OCI-LY7 (cell line): ENCODE measurements around the gene MYOT. TPM values are rescaled to one million over a fixed set of nuclear protein-coding genes. Genes with fewer than 3 reads are reported as not detected.

Experiments used
- BruUV-seq: library from RNA; stranded (reverse); fragments of 400-500 nt; replicated peaks from 2 replicates; lab custom pipeline; 2021; lab: Mats Ljungman, UMichigan
- CTCF ChIA-PET: fragments of 300-600 bp; sonication (Branson Sonifier 250); formaldehyde crosslinking; loops from one replicate; lab custom pipeline; 2022; ENCODE audit warnings: antibody characterized with exemption; ENCODE audit not compliant: unreplicated experiment; lab: Charles Lee
- POLR2A ChIA-PET: fragments of 300-600 bp; sonication (Branson Sonifier 250); formaldehyde crosslinking; loops from one replicate; lab custom pipeline; 2022; ENCODE audit warnings: antibody characterized with exemption; lab: Charles Lee
- DNase-seq: peaks from one replicate; pipeline ENCODE4 v3.0.0-alpha.2; 2015; ENCODE audit warnings: low spot score
- H2AFZ ChIP-seq: fragments of 200-600 bp; sonication (generic), shearing (Covaris generic); 2 replicates; pipeline ENCODE4 v1.6.1; 2014; ENCODE audit warnings: mild to moderate bottlenecking, antibody characterized with exemption, low read length, moderate library complexity
- H3K27ac ChIP-seq: fragments of 200-600 bp; sonication (generic); 2 replicates; pipeline ENCODE4 v1.5.1; 2014; ENCODE audit warnings: mixed run types, low read depth, mild to moderate bottlenecking, moderate library complexity, low read length, inconsistent platforms; ENCODE audit not compliant: poor library complexity, severe bottlenecking
- H3K36me3 ChIP-seq: fragments of 200-600 bp; sonication (generic); 2 replicates; pipeline ENCODE4 v1.6.1; 2014; ENCODE audit warnings: mild to moderate bottlenecking, antibody characterized with exemption, low read length, moderate library complexity, mixed read lengths; ENCODE audit not compliant: insufficient read depth
- H3K4me1 ChIP-seq: fragments of 200-600 bp; sonication (generic); 2 replicates; pipeline ENCODE4 v1.5.1; 2014; ENCODE audit warnings: mild to moderate bottlenecking, low read length; ENCODE audit not compliant: insufficient read depth, poor library complexity, severe bottlenecking
- H3K4me2 ChIP-seq: fragments of 200-600 bp; sonication (generic); 2 replicates; pipeline ENCODE4 v1.6.1; 2014; ENCODE audit warnings: mild to moderate bottlenecking, low read length
- H3K4me3 ChIP-seq: fragments of 200-600 bp; sonication (generic); 2 replicates; pipeline ENCODE4 v1.5.1; 2014; ENCODE audit warnings: mild to moderate bottlenecking, low read depth, low read length; ENCODE audit not compliant: poor library complexity, severe bottlenecking
- H3K79me2 ChIP-seq: fragments of 200-600 bp; sonication (generic); 2 replicates; pipeline ENCODE4 v1.6.1; 2016; ENCODE audit warnings: low read depth, mild to moderate bottlenecking, low read length, moderate library complexity, mixed read lengths; ENCODE audit not compliant: insufficient read depth
- H3K9me2 ChIP-seq: fragments of 200-600 bp; sonication (generic); 2 replicates; pipeline ENCODE4 v1.6.1; 2016; ENCODE audit warnings: mild to moderate bottlenecking, low read length, mixed read lengths; ENCODE audit not compliant: insufficient read depth
- H3K9me3 ChIP-seq: fragments of 200-600 bp; sonication (generic); 2 replicates; pipeline ENCODE4 v1.6.1; 2014; ENCODE audit warnings: mild to moderate bottlenecking, mixed run types, low read length, mixed read lengths
- H4K20me1 ChIP-seq: fragments of 200-600 bp; sonication (generic); 2 replicates; pipeline ENCODE4 v1.6.1; 2014; ENCODE audit warnings: mild to moderate bottlenecking, antibody characterized with exemption, low read length, moderate library complexity, mixed read lengths; ENCODE audit not compliant: insufficient read depth
- CTCF ChIP-seq: fragments of 200-600 bp; sonication (generic); conservative IDR thresholded peaks from 2 replicates; pipeline ENCODE4 v1.5.1; 2014; ENCODE audit warnings: mild to moderate bottlenecking, antibody characterized with exemption, low read length, moderate library complexity, mixed read lengths
- EZH2phosphoT487 ChIP-seq: fragments of 200-600 bp; sonication (generic); IDR thresholded peaks from 2 replicates; pipeline ENCODE4 v1.6.1; 2018; ENCODE audit warnings: low read depth, borderline replicate concordance, mild to moderate bottlenecking, mixed run types, antibody characterized with exemption, low read length, moderate library complexity, mixed read lengths
- intact Hi-C: fragments of 100-400 bp; cut with micrococcal nuclease; formaldehyde crosslinking; loops from one replicate; pipeline ENCODE4 v1.10.0; 2022; ENCODE audit not compliant: unreplicated experiment
- total RNA-seq, 2 experiments: library from RNA; depleted of rRNA in 1 of 2; stranded (reverse); fragments of >200 nt in 1 of 2; shearing (Covaris generic) in 1 of 2; gene quantifications; 2 replicates each; pipeline ENCODE4 v1.2.3, GENCODE V29; 2014 to 2022

Gene MYOT
- total RNA-seq, 2 experiments from 2014 or later, result not detected

- ChIA-PET CTCF (no interaction called here), POLR2A (no interaction called here)
- H3K4me2 ChIP-seq, result no peak overlapping the region
Measured at GRCh38 chr5:137872466-137872865, 4.8 kb downstream of the MYOT start.

GRCh38 chr5:137876101-137876500 lies 8.4 kb downstream of the MYOT start:
- TF ChIP-seq EZH2phosphoT487, result no peak
- TF ChIP-seq CTCF, result no peak
- H3K79me2 ChIP-seq, result no peaks in the 10 kb centered on the region

More at GRCh38 chr5:137872466-137872865, 4.8 kb downstream of the MYOT start:
- H2AFZ ChIP-seq, result no peak overlapping the region
- no peaks in the 10 kb centered on the region for H3K36me3 ChIP-seq
- TF ChIP-seq CTCF (no peak), EZH2phosphoT487 (no peak)
- DNase-seq, result no peak
- BruUV-seq, result no TSS peak
- intact Hi-C loops, result no loop called here
- no peaks in the 10 kb centered on the region for H3K79me2 ChIP-seq
- H3K4me3 ChIP-seq, result no peak overlapping the region
- H3K27ac ChIP-seq, result no peak overlapping the region
- no peaks in the 10 kb centered on the region for H3K4me1 ChIP-seq
- H3K9me3 ChIP-seq, result no peaks in the 10 kb centered on the region
- no peaks in the 10 kb centered on the region for H3K9me2 ChIP-seq
- H4K20me1 ChIP-seq, result no peaks in the 10 kb centered on the region

GRCh38 chr5:137880313-137880712 lies 12.7 kb downstream of the MYOT start:
- Histone ChIP-seq H2AFZ (no peak overlapping the region), H3K9me2 (no peaks in the 10 kb centered on the region), H3K4me3 (no peak overlapping the region), H3K4me2 (no peak overlapping the region), H3K27ac (no peak overlapping the region), H3K79me2 (no peaks in the 10 kb centered on the region), H3K36me3 (no peaks in the 10 kb centered on the region), H3K9me3 (no peaks in the 10 kb centered on the region), H4K20me1 (no peaks in the 10 kb centered on the region), H3K4me1 (no peaks in the 10 kb centered on the region)
- intact Hi-C loops, result no loop called here
- POLR2A ChIA-PET, result interaction anchor here (0.5 to 2.2 kb wide), 4 partner anchors 8 to 430 kb away, joined by 3 to 6 read pairs (median 4); no protein-coding TSS in a partner anchor
- TF ChIP-seq EZH2phosphoT487, result no peak
- no peak for TF ChIP-seq CTCF
- DNase-seq, result no peak
- CTCF ChIA-PET, result interaction anchor here (0.6 kb wide), 1 partner anchor 223 kb away, joined by 3 read pairs; no protein-coding TSS in a partner anchor
- BruUV-seq, result no TSS peak

More at GRCh38 chr5:137876101-137876500, 8.4 kb downstream of the MYOT start:
- intact Hi-C loops, result no loop called here
- Histone ChIP-seq H3K9me3 (no peaks in the 10 kb centered on the region), H3K4me2 (no peak overlapping the region), H4K20me1 (no peaks in the 10 kb centered on the region), H3K36me3 (no peaks in the 10 kb centered on the region), H3K4me1 (no peaks in the 10 kb centered on the region), H3K27ac (no peak overlapping the region), H3K9me2 (no peaks in the 10 kb centered on the region), H2AFZ (no peak overlapping the region), H3K4me3 (no peak overlapping the region)
- CTCF ChIA-PET, result no interaction called here
- no TSS peak for BruUV-seq
- DNase-seq, result no peak
- POLR2A ChIA-PET, result interaction anchor here (0.5 to 2.0 kb wide), 4 partner anchors 11 to 242 kb away, joined by 3 to 7 read pairs (median 4); no protein-coding TSS in a partner anchor
